ENCODE results near the gene ZNF581.
A peak's percentile ranks its signal among the peaks of the same experiment; 100 is the strongest.

The ZNF581 gene

GRCh38 chr19:55643887-55644176, 383 bp downstream of the ZNF581 start:
- peak overlapping the region; percentile 83; the same call in 1 of the 2 replicates for H3K27ac ChIP-seq (ENCODE audit: extremely low read depth, low read depth, low read length)
- CTCF ChIA-PET, result interaction anchor here (1.2 kb wide), 1 partner anchor 11 kb away, joined by 5 read pairs; no protein-coding TSS in a partner anchor

GRCh38 chr19:55644191-55644833, 863 bp downstream of the ZNF581 start:
- ChIA-PET CTCF (interaction anchor here (1.2 kb wide), 1 partner anchor 12 kb away, joined by 5 read pairs; no protein-coding TSS in a partner anchor), POLR2A (interaction anchor here (0.5 to 3.3 kb wide), 4 partner anchors 10 to 182 kb away, joined by 3 to 16 read pairs (median 4); partner anchors contain the start of gene U2AF2)
- peak overlapping the region; percentile 83; the same call in 1 of the 2 replicates for H3K27ac ChIP-seq (ENCODE audit: extremely low read depth, low read depth, low read length)
- peak overlapping the region; percentile 61 for H3K4me3 ChIP-seq (ENCODE audit: low read depth, low read length)
- peaks cover 12 to 19% of the 10 kb centered on the region in 2 experiments; a peak in 2 of 3 replicates for H3K36me3 ChIP-seq (ENCODE audit: control insufficient read depth in 2 of 2, insufficient read depth in 1 of 2, low read length in 2 of 2)
- TF ChIP-seq HOXD13 (CRISPR knock-in tag; IDR thresholded peaks at IDR 0.05; ENCODE audit: borderline replicate concordance), result no peak
- no peaks in the 10 kb centered on the region for H3K9me3 ChIP-seq (ENCODE audit: control insufficient read depth, insufficient read depth, low read depth, low read length)
- peaks cover 27% of the 10 kb centered on the region for H3K4me1 ChIP-seq (ENCODE audit: control insufficient read depth, insufficient read depth, low read length)

More at GRCh38 chr19:55643887-55644176, 383 bp downstream of the ZNF581 start:
- Histone ChIP-seq H3K36me3 (ENCODE audit: control insufficient read depth in 2 of 2, insufficient read depth in 1 of 2, low read length in 2 of 2) (peaks cover 12 to 17% of the 10 kb centered on the region in 2 experiments; a peak in 2 of 3 replicates), H3K4me3 (ENCODE audit: low read depth, low read length) (peak overlapping the region; percentile 61), H3K4me1 (ENCODE audit: control insufficient read depth, insufficient read depth, low read length) (peaks cover 27% of the 10 kb centered on the region), H3K9me3 (ENCODE audit: control insufficient read depth, insufficient read depth, low read depth, low read length) (no peaks in the 10 kb centered on the region)
- POLR2A ChIA-PET, result interaction anchor here (0.5 to 2.2 kb wide), 6 partner anchors 10 to 182 kb away, joined by 3 to 36 read pairs (median 4); partner anchors contain the start of gene U2AF2
- TF ChIP-seq ZNF398 (tag by site-specific recombination; IDR thresholded peaks at IDR 0.05) (peak; percentile 88), ZNF202 (tag by site-specific recombination; IDR thresholded peaks at IDR 0.05; ENCODE audit: borderline replicate concordance) (no peak), YY2 (tag by site-specific recombination; IDR thresholded peaks at IDR 0.05) (no peak), KLF1 (tag by site-specific recombination; IDR thresholded peaks at IDR 0.05) (no peak), EGR2 (tag by site-specific recombination; IDR thresholded peaks at IDR 0.05; ENCODE audit: low read depth) (peak; percentile 34; the same call in 1 of the 2 replicates), ZNF639 (tag by site-specific recombination; IDR thresholded peaks at IDR 0.05) (no peak), FEZF1 (tag by site-specific recombination; IDR thresholded peaks at IDR 0.05) (no peak), ZNF664 (tag by site-specific recombination; IDR thresholded peaks at IDR 0.05) (no peak)

- Histone ChIP-seq H3K9me3 (ENCODE audit: control insufficient read depth, insufficient read depth, low read depth, low read length) (no peaks in the 10 kb centered on the region), H3K27ac (ENCODE audit: extremely low read depth, low read depth, low read length) (peak overlapping the region; percentile 83; the same call in 1 of the 2 replicates), H3K36me3 (ENCODE audit: control insufficient read depth in 2 of 2, insufficient read depth in 1 of 2, low read length in 2 of 2) (peaks cover 12 to 23% of the 10 kb centered on the region in 2 experiments; a peak in 2 of 3 replicates), H3K4me1 (ENCODE audit: control insufficient read depth, insufficient read depth, low read length) (peaks cover 26% of the 10 kb centered on the region), H3K4me3 (ENCODE audit: low read depth, low read length) (peak overlapping the region; percentile 61)
- ChIA-PET POLR2A (interaction anchor here (0.9 to 3.3 kb wide), 4 partner anchors 8 to 29 kb away, joined by 4 to 16 read pairs (median 4); partner anchors contain the start of gene U2AF2), CTCF (interaction anchor here (0.6 to 3.0 kb wide), 8 partner anchors 8 to 842 kb away, joined by 3 to 37 read pairs (median 3); no protein-coding TSS in a partner anchor)
- no peak for TF ChIP-seq PRDM10 (tag by site-specific recombination; IDR thresholded peaks at IDR 0.05)
- TF ChIP-seq ZNF223 (tag by site-specific recombination; IDR thresholded peaks at IDR 0.05), result no peak
- no peak for TF ChIP-seq ZNF473 (tag by site-specific recombination; IDR thresholded peaks at IDR 0.05)
- no peak for TF ChIP-seq WT1 (tag by site-specific recombination; IDR thresholded peaks at IDR 0.05)
- TF ChIP-seq ZNF19 (tag by site-specific recombination; IDR thresholded peaks at IDR 0.05; ENCODE audit: low read depth), result no peak
- TF ChIP-seq ZNF777 (tag by site-specific recombination; IDR thresholded peaks at IDR 0.05; ENCODE audit: borderline replicate concordance), result no peak
- no peak for TF ChIP-seq ZSCAN23 (tag by site-specific recombination; IDR thresholded peaks at IDR 0.05)
- 0 out of 2 replicates have a peak, but pooled peaks have one; percentile 29 for TF ChIP-seq HIC1 (tag by site-specific recombination; IDR thresholded peaks at IDR 0.05)
- TF ChIP-seq ZBTB26 (tag by site-specific recombination; optimal IDR thresholded peaks at IDR 0.05), result no peak
Measured at GRCh38 chr19:55644842-55645511, 1.5 kb downstream of the ZNF581 start.
